ENCODE data around the gene STX8.
"Not testable (repeated sequence)": the region's sequence is repeated elsewhere in the genome, so short reads cannot be mapped to it uniquely, and the experiment has no call there.

DNA sequence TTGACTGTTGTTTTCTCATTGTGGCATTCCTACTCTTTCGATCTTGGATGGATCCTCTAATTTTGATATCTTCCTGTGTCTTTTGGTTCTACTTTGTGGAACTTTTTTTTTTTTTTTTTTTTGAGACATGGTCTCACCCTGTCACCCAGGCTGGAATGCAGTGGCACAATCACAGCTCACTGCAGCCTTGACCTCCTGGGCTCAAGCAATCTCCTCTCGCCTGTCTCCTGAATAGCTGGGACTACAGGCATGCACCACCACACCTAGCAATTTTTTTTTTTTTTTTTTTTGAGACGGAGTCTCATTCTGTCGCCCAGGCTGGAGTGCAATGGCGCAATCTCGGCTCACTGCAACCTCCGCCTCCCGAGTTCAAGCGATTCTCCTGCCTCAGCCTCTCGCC, 220.4 kb downstream of the STX8 start:
- not testable (repeated sequence) for TF ChIP-seq BHLHE40 (IDR thresholded peaks at IDR 0.05; ENCODE audit: borderline replicate concordance); CTBP1 (IDR thresholded peaks at IDR 0.05; ENCODE audit: borderline replicate concordance); TARDBP (IDR thresholded peaks at IDR 0.05); ZNF384 (IDR thresholded peaks at IDR 0.05); SP1 (IDR thresholded peaks at IDR 0.05); ARNT (IDR thresholded peaks at IDR 0.05); FOXA1 (IDR thresholded peaks at IDR 0.05); SUZ12 (IDR thresholded peaks at IDR 0.05); ELF4 (IDR thresholded peaks at IDR 0.05); FOXM1 (IDR thresholded peaks at IDR 0.05; ENCODE audit: borderline replicate concordance); NFRKB (IDR thresholded peaks at IDR 0.05)
- TF ChIP-seq, protein P1, sequence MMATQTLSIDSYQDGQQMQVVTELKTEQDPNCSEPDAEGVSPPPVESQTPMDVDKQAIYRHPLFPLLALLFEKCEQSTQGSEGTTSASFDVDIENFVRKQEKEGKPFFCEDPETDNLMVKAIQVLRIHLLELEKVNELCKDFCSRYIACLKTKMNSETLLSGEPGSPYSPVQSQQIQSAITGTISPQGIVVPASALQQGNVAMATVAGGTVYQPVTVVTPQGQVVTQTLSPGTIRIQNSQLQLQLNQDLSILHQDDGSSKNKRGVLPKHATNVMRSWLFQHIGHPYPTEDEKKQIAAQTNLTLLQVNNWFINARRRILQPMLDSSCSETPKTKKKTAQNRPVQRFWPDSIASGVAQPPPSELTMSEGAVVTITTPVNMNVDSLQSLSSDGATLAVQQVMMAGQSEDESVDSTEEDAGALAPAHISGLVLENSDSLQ (IDR thresholded peaks at IDR 0.05): not testable (repeated sequence)
